PFSK-1 (cell line): Measurements from ENCODE around the gene SLC24A1.

Experiments
- FOXP2 ChIP-seq: optimal IDR thresholded peaks from 2 replicates; pipeline ENCODE3; 2011; ENCODE audit warnings: borderline replicate concordance, control low read depth, inconsistent platforms; ENCODE audit not compliant: insufficient read depth; ENCODE audit errors: extremely low read length, extremely low read depth
- POLR2AphosphoS5 ChIP-seq: IDR thresholded peaks from 2 replicates; pipeline ENCODE4 v1.6.1; 2012; ENCODE audit warnings: low read depth, mild to moderate bottlenecking, control low read depth, low read length, moderate library complexity
- REST ChIP-seq, 2 experiments: IDR thresholded peaks; 2 replicates each; pipeline versions ENCODE4 v1.6.1 to v1.8.0; 2011 to 2012; ENCODE audit warnings: low read depth in 2 of 2, low read length in 2 of 2, control low read depth in 1 of 2, inconsistent platforms in 1 of 2, mild to moderate bottlenecking in 1 of 2, moderate library complexity in 1 of 2; ENCODE audit not compliant: insufficient read depth in 1 of 2
- SIN3A ChIP-seq: IDR thresholded peaks from 2 replicates; pipeline ENCODE4 v1.6.1; 2012; ENCODE audit warnings: mild to moderate bottlenecking, low read length, moderate library complexity, borderline replicate concordance; ENCODE audit not compliant: insufficient read depth
- TAF1 ChIP-seq: IDR thresholded peaks from 2 replicates; pipeline ENCODE4 v1.6.1; 2012; ENCODE audit warnings: low read length, control low read depth, borderline replicate concordance; ENCODE audit not compliant: insufficient read depth

Gene SLC24A1

GRCh38 chr15:65618560-65619109 is 3.1 kb upstream of the SLC24A1 start:
- TF ChIP-seq FOXP2: no peak
- no peak for TF ChIP-seq SIN3A
- no peak for TF ChIP-seq POLR2AphosphoS5
- no peak for TF ChIP-seq REST (IDR thresholded peaks at IDR 0.05; ENCODE audit: insufficient read depth in 1 of 2, low read depth in 2 of 2, low read length in 2 of 2)
- TF ChIP-seq TAF1: no peak

DNA sequence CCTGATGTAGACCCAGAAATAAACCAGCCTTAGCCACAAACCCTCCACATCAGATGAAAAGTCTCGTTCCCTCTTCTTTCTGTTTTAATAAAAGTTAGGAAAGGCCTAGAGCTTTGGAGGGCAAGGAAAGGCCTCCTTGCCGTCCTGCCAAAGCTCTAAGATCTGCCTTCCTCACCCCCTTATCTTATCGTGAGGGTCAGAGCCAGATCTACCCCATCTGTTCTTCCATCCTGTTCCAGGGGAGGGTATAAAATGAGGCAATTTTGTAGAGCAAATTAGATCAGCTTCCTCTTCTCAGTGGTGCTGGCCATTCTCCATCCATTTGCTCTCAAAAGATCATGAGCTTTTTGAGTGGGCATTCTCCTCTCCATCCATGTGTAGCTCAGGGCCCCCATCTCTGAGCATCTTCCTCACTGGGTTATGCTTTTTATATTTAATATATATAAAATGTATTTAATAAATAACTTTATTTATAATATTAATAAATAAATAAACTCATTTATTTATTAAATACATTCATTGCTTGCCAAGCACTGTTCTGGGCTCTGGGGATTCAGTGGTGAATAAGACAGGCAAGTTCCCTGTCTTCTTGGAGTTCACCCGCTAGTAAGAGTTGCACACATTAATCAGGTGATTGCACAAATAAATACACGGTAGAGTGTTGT is 2.0 kb upstream of the SLC24A1 start:
- no peak for TF ChIP-seq FOXP2

- TF ChIP-seq POLR2AphosphoS5: no peak
- TF ChIP-seq TAF1: no peak
- TF ChIP-seq SIN3A: no peak
Measured at GRCh38 chr15:65620833-65621232, 905 bp upstream of the SLC24A1 start.

DNA sequence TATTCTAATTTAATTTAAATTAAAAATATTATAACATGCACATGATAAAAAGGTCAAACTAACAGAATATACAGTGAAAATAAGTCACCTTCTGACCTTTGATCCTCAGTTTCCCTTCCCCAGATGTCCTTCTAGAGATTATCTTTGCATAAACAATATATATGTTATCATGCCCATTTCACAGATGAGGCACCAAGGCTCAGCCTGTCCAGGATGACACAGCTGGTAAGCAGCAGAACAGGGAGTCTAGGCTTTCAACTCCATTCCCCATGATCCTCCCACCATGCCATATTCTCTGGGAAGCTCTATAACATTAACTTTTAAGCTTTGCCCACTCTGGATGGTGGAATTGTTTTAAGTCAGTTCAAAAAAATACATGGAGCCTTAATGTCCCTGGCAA is 1.4 kb downstream of the SLC24A1 start:
- no peak for TF ChIP-seq SIN3A

DNA sequence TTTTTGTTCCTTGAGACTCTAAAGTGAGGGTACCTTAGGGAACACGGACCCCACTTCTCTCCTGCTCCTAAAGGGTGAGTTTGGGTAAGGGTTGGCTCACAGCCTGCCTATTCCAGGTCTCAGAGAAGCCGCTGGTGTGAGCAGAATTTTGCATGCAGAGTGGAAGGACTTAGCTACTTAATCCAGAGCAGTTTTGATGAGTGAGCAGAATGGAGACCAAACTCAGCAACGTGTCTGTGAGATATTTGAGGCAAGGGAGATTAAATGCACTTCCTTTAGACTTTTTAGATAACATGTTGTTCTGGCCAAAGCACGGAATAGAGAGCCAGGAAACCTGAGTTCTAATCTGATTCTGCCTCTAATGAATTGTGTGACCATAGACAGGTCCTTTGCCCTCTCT is 5.1 kb downstream of the SLC24A1 start:
- TF ChIP-seq POLR2AphosphoS5: no peak
- TF ChIP-seq FOXP2: no peak
- no peak for TF ChIP-seq TAF1
- TF ChIP-seq SIN3A: no peak
- no peak for TF ChIP-seq REST (IDR thresholded peaks at IDR 0.05; ENCODE audit: insufficient read depth in 1 of 2, low read depth in 2 of 2, low read length in 2 of 2)

DNA sequence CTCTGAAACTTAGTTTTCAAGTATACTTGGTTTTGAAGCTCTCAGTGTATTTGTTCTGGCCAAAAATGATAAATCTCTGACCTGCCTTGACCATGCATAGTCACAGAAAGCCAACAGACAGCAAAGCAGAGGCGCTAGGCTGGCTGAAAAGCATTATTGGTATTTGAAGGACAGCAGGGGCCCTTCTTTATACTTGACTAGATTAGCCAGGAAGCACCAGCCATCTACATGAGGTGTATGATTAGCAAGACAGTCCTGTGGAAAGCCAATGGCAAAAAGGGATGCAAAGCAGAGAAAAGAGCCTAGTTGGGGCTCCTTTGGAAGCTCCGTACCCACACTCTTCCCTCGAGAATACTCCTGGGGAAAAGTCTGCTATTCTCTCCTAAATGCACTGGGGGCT is 7.8 kb downstream of the SLC24A1 start:
- TF ChIP-seq TAF1 (no peak), POLR2AphosphoS5 (no peak), FOXP2 (no peak), SIN3A (no peak), REST (IDR thresholded peaks at IDR 0.05; ENCODE audit: insufficient read depth in 1 of 2, low read depth in 2 of 2, low read length in 2 of 2) (no peak)

DNA sequence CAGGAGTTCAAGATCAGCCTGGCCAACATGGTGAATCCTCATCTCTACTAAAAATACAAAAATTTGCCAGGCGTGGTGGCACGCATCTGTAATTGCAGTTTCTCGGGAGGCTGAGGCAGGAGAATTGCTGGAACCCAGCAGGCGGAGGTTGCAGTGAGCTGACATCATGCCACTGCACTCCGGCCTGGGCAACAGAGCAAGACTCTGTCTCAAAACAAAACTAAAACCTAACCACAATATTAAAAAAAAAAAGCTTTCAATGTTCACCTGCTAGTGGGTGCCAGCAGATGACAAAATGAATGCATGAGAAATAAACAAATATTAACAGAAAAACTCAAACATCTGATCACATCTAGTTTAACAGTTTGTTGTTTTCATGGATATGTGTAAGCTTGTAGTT is 9.0 kb downstream of the SLC24A1 start:
- no peak for TF ChIP-seq SIN3A
- no peak for TF ChIP-seq TAF1
- no peak for TF ChIP-seq FOXP2
- TF ChIP-seq POLR2AphosphoS5: no peak
- no peak for TF ChIP-seq REST (IDR thresholded peaks at IDR 0.05; ENCODE audit: insufficient read depth in 1 of 2, low read depth in 2 of 2, low read length in 2 of 2)
